ENCODE data around the gene MNS1. TPM values are rescaled to one million over a fixed set of nuclear protein-coding genes. Genes with fewer than 3 reads are reported as not detected.
"Not testable (repeated sequence)": the region's sequence is repeated elsewhere in the genome, so short reads cannot be mapped to it uniquely, and the experiment has no call there.

Gene MNS1
- polyA plus RNA-seq, 3 donors: 25.4 to 31.2 (median 27.4) TPM

- no peak for DNase-seq
Observed at GRCh38 chr15:56460947-56461346, 4.0 kb downstream of the MNS1 start.

GRCh38 chr15:56460071-56460470, 4.9 kb downstream of the MNS1 start:
- DNase-seq: no peak

- no peak for DNase-seq
Observed at GRCh38 chr15:56459096-56459495, 5.8 kb downstream of the MNS1 start.

- no peak for DNase-seq
Observed at GRCh38 chr15:56456229-56456628, 8.7 kb downstream of the MNS1 start.

- no peak for DNase-seq
Observed at GRCh38 chr15:56454836-56455235, 10.1 kb downstream of the MNS1 start.

- no peak for DNase-seq
Observed at GRCh38 chr15:56445746-56446145, 19.2 kb downstream of the MNS1 start.

- DNase-seq: no peak
Observed at GRCh38 chr15:56442354-56442753, 22.6 kb downstream of the MNS1 start.

- DNase-seq: no peak
Observed at GRCh38 chr15:56440214-56440770, 24.6 kb downstream of the MNS1 start.

GRCh38 chr15:56432304-56432703, 32.6 kb downstream of the MNS1 start:
- DNase-seq: no peak

GRCh38 chr15:56428821-56429458, 36.0 kb downstream of the MNS1 start:
- peak; percentile 10 for DNase-seq

- DNase-seq: no peak
Observed at GRCh38 chr15:56425976-56426375, 39.0 kb downstream of the MNS1 start.

GRCh38 chr15:56425276-56425675, 39.7 kb downstream of the MNS1 start:
- DNase-seq: no peak

- DNase-seq: not testable (repeated sequence)
Observed at GRCh38 chr15:56413114-56413733, 51.7 kb downstream of the MNS1 start.

- no peak for DNase-seq
Observed at GRCh38 chr15:56411122-56411749, 53.7 kb downstream of the MNS1 start.

GRCh38 chr15:56410721-56411120, 54.2 kb downstream of the MNS1 start:
- peak; percentile 22 for DNase-seq

GRCh38 chr15:56399209-56399608, 65.7 kb downstream of the MNS1 start:
- not testable (repeated sequence) for DNase-seq

- not testable (repeated sequence) for DNase-seq
Observed at GRCh38 chr15:56397325-56397724, 67.6 kb downstream of the MNS1 start.

GRCh38 chr15:56394909-56395308, 70.0 kb downstream of the MNS1 start:
- DNase-seq: no peak

GRCh38 chr15:56393277-56393676, 71.7 kb downstream of the MNS1 start:
- no peak for DNase-seq

- DNase-seq: no peak
Observed at GRCh38 chr15:56390739-56391267, 74.1 kb downstream of the MNS1 start.

GRCh38 chr15:56385908-56386307, 79.0 kb downstream of the MNS1 start:
- no peak for DNase-seq

- DNase-seq: no peak
Observed at GRCh38 chr15:56383010-56383409, 81.9 kb downstream of the MNS1 start.

Measured in renal pelvis (tissue), 4 donors.